Thoracic aorta (tissue), 2 donors: Measurements from ENCODE around the gene FAM184A. TPM values are rescaled to one million over a fixed set of nuclear protein-coding genes. Genes with fewer than 3 reads are reported as not detected.

ENCODE experiments used
- ATAC-seq: fragments of 150-250 bp; one replicate; pipeline ENCODE4 v1.8.0; 2017; ENCODE audit warnings: low read depth; ENCODE audit not compliant: insufficient number of reproducible peaks, low FRiP score
- DNase-seq: peaks from one replicate; pipeline ENCODE4 v3.0.0-alpha.2; 2020; ENCODE audit warnings: low spot score
- H3K27ac ChIP-seq, 2 donors: fragments of 200-600 bp; sonication (generic); 1 replicate in 1 of 2; 2 replicates in 1 of 2; pipeline ENCODE4 v1.5.1; 2016; ENCODE audit warnings: mild to moderate bottlenecking in 2 of 2, moderate library complexity in 2 of 2
- H3K27me3 ChIP-seq: fragments of 200-600 bp; sonication (generic); replicated peaks from 2 replicates; pipeline ENCODE4 v1.6.0; 2016; ENCODE audit warnings: mild to moderate bottlenecking; ENCODE audit not compliant: insufficient read depth
- H3K36me3 ChIP-seq: fragments of 200-600 bp; sonication (generic); one replicate; pipeline ENCODE4 v1.5.1; 2016
- H3K4me1 ChIP-seq, 2 donors: fragments of 200-600 bp; sonication (generic); 1 replicate in 1 of 2; 2 replicates in 1 of 2; pipeline versions ENCODE4 v1.5.1 to v1.6.0; 2016; ENCODE audit warnings: low read depth in 2 of 2, mild to moderate bottlenecking in 1 of 2; ENCODE audit not compliant: control insufficient read depth in 1 of 2
- H3K4me3 ChIP-seq: fragments of 200-600 bp; sonication (generic); 2 replicates; pipeline ENCODE4 v1.5.1; 2016; ENCODE audit warnings: mild to moderate bottlenecking
- H3K9me3 ChIP-seq: fragments of 200-600 bp; sonication (generic); 2 replicates; pipeline ENCODE4 v1.5.1; 2016
- CTCF ChIP-seq: fragments of 200-600 bp; sonication (generic); IDR thresholded peaks from one replicate; pipeline ENCODE4 v1.5.1; 2019; ENCODE audit warnings: antibody characterized with exemption
- total RNA-seq, 2 donors: library from RNA; depleted of rRNA; stranded (reverse); fragments of >200 nt; gene quantifications; one replicate each; pipeline versions ENCODE4 v1.1.0 to v1.2.3, GENCODE V29; 2016

Gene FAM184A
- total RNA-seq, 2 donors from 2014 or later: 0.54 to 7.5 TPM

- Histone ChIP-seq H3K27me3 (no peaks in the 10 kb centered on the region), H3K36me3 (no peaks in the 10 kb centered on the region), H3K9me3 (no peaks in the 10 kb centered on the region), H3K4me1 (peaks cover 0 to 4% of the 10 kb centered on the region in 2 donors), H3K4me3 (no peak overlapping the region), H3K27ac (no peak overlapping the region)
- no peak for DNase-seq
- no peak for ATAC-seq
- no peak for TF ChIP-seq CTCF
Observed at GRCh38 chr6:118932421-118932820, 146.0 kb downstream of the FAM184A start.

DNA sequence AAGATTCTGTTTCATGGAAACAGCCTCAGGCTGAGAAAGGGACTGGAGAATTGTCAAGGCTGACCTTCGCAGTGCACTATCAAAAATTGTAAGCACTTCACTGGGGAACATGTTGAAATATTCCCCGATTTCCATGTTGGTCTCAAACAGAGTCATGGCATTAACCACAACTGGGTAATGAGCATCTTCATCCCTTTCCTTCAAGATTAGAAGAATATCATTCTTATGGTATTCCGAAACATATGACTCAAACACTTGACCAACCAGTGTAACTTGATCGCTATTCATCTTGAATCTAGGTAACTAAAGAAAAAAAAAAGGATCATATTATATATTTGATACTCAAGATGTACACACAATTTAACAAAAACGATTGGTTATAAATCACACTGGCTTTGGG is 147.0 kb downstream of the FAM184A start:
- Histone ChIP-seq H3K27me3 (no peaks in the 10 kb centered on the region), H3K36me3 (no peaks in the 10 kb centered on the region), H3K4me1 (peaks cover 0 to 4% of the 10 kb centered on the region in 2 donors), H3K4me3 (no peak overlapping the region), H3K27ac (no peak overlapping the region), H3K9me3 (no peaks in the 10 kb centered on the region)
- ATAC-seq: no peak
- no peak for TF ChIP-seq CTCF
- no peak for DNase-seq

- H3K9me3 ChIP-seq: no peaks in the 10 kb centered on the region
- no peak overlapping the region for H3K4me3 ChIP-seq
- H3K27ac ChIP-seq: no peak overlapping the region
- no peaks in the 10 kb centered on the region for H3K4me1 ChIP-seq
- no peaks in the 10 kb centered on the region for H3K36me3 ChIP-seq
- TF ChIP-seq CTCF: no peak
- no peaks in the 10 kb centered on the region for H3K27me3 ChIP-seq
- ATAC-seq (no peak), DNase-seq (no peak)
Observed at GRCh38 chr6:118930680-118931079, 147.8 kb downstream of the FAM184A start.

DNA sequence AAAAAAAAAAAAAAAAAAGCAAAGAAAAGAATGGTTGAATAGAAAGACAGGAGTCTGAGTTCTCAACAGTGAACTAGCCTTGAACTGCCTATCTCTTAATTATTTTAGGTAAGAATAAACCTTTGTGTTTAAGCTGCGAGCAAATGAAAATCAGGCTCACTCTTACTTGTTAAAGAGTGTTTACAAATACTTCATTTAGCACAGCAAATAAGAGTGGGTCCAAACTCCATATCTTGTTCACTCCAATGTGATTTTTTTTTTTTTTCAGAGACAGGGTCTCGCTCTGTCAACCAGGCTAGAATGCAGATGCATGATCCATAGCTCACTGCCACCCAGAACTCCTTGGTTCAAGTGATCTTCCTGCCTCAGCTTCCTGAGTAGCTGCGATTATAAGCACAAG is 155.4 kb downstream of the FAM184A start:
- Histone ChIP-seq H3K4me1 (no peaks in the 10 kb centered on the region), H3K9me3 (no peaks in the 10 kb centered on the region), H3K27ac (no peak overlapping the region), H3K27me3 (no peaks in the 10 kb centered on the region), H3K4me3 (no peak overlapping the region), H3K36me3 (peaks cover 23% of the 10 kb centered on the region)
- DNase-seq (no peak), ATAC-seq (no peak)
- no peak for TF ChIP-seq CTCF

DNA sequence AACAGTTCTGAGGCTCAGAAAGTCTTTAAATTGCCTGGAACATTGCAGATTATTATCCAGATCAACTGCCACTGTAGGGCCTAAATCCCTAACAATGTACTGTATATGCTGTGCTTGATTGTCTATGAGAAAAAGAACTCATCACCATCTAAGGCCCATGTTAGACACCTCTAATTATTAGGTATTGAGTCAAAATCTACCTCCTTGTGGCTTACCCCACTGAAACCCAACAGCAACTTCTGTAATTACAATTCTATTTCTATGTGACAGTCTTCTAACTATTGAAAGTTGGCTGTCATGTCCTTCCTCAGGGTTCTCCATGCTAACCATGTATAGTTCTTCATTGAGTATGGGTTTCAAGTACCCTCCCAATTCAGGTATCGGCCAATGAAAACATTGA is 157.4 kb downstream of the FAM184A start:
- DNase-seq: no peak
- H3K4me3 ChIP-seq: no peak overlapping the region
- no peak overlapping the region for H3K27ac ChIP-seq
- H3K27me3 ChIP-seq: no peaks in the 10 kb centered on the region
- H3K4me1 ChIP-seq: no peaks in the 10 kb centered on the region
- peaks cover 23% of the 10 kb centered on the region for H3K36me3 ChIP-seq
- TF ChIP-seq CTCF: no peak
- H3K9me3 ChIP-seq: no peaks in the 10 kb centered on the region
- no peak for ATAC-seq
